Stimulated activated CD8-positive, alpha-beta memory T cell treated with anti-CD3 and anti-CD28 coated beads, Interleukin-7, amount 100 ng/mL, for 4 hours (primary cell): Measurements from ENCODE around the gene SLC4A1AP.
"Not testable (repeated sequence)": the region's sequence is repeated elsewhere in the genome, so short reads cannot be mapped to it uniquely, and the experiment has no call there.

ENCODE experiments used
- DNase-seq, 2 donors: peaks; one replicate each; pipeline ENCODE4 v3.0.0-alpha.2; 2020; ENCODE audit warnings: low read depth in 2 of 2

The SLC4A1AP gene

GRCh38 chr2:27652341-27652740 is 11.3 kb upstream of the SLC4A1AP start:
- no peak for DNase-seq

- DNase-seq = no peak
Observed at GRCh38 chr2:27652790-27653189, 10.9 kb upstream of the SLC4A1AP start.

GRCh38 chr2:27653397-27653796 is 10.3 kb upstream of the SLC4A1AP start:
- no peak for DNase-seq

GRCh38 chr2:27655155-27655951 is 8.3 kb upstream of the SLC4A1AP start:
- no peak for DNase-seq

GRCh38 chr2:27661371-27661770 is 2.3 kb upstream of the SLC4A1AP start:
- DNase-seq = no peak

GRCh38 chr2:27664154-27664574 is 475 bp downstream of the SLC4A1AP start:
- DNase-seq = no peak

- no peak for DNase-seq
Observed at GRCh38 chr2:27664622-27665363, 1.1 kb downstream of the SLC4A1AP start.

- no peak for DNase-seq
Observed at GRCh38 chr2:27667446-27667845, 3.8 kb downstream of the SLC4A1AP start.

GRCh38 chr2:27671235-27671634 is 7.5 kb downstream of the SLC4A1AP start:
- no peak for DNase-seq

- no peak for DNase-seq
Observed at GRCh38 chr2:27672723-27673486, 9.2 kb downstream of the SLC4A1AP start.

GRCh38 chr2:27680571-27680970 is 16.9 kb downstream of the SLC4A1AP start:
- no peak for DNase-seq

- no peak for DNase-seq
Observed at GRCh38 chr2:27681841-27682240, 18.2 kb downstream of the SLC4A1AP start.

GRCh38 chr2:27682334-27682771 is 18.7 kb downstream of the SLC4A1AP start:
- not testable (repeated sequence) for DNase-seq

- peak; percentile 54 to 78 for DNase-seq
Observed at GRCh38 chr2:27683390-27684071, 19.8 kb downstream of the SLC4A1AP start.

GRCh38 chr2:27685006-27685405 is 21.3 kb downstream of the SLC4A1AP start:
- not testable (repeated sequence) for DNase-seq

- DNase-seq = no peak
Observed at GRCh38 chr2:27685577-27685976, 21.9 kb downstream of the SLC4A1AP start.

GRCh38 chr2:27687232-27687631 is 23.5 kb downstream of the SLC4A1AP start:
- no peak for DNase-seq

- no peak for DNase-seq
Observed at GRCh38 chr2:27689424-27689823, 25.7 kb downstream of the SLC4A1AP start.

- no peak for DNase-seq
Observed at GRCh38 chr2:27690052-27690451, 26.4 kb downstream of the SLC4A1AP start.

- DNase-seq = no peak
Observed at GRCh38 chr2:27697660-27698059, 34.0 kb downstream of the SLC4A1AP start.

- DNase-seq = no peak
Observed at GRCh38 chr2:27701676-27702075, 38.0 kb downstream of the SLC4A1AP start.

- DNase-seq = no peak
Observed at GRCh38 chr2:27702302-27702701, 38.6 kb downstream of the SLC4A1AP start.
